ENCODE results near the gene PRSS58. TPM values are rescaled to one million over a fixed set of nuclear protein-coding genes. Genes with fewer than 3 reads are reported as not detected.

Gene PRSS58
- total and polyA plus RNA-seq, 2 of the 8 experiments (the other 6 are each of a cell fraction or from before 2014, with no cell fraction given), result not detected

DNA sequence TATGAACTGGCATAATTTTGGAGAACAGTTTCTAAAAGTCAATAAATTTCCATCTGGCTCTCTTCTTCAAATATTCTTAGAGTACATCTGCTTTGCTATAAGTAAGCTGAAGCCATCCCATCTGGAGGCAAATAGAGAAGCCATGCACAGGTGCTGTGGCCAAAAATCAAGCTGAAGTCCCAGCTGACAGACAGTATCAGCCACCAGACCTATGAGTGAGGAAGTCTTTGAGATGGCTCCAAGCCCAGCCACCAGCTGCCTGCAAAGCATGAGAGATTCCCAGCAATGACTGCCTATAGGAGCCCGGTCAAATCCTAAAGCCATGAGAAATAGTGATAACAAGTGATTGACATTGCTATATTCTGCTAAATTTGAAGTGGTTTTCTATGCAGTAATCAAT, 21.7 kb upstream of the PRSS58 start (continued):
- TF ChIP-seq, protein P1, sequence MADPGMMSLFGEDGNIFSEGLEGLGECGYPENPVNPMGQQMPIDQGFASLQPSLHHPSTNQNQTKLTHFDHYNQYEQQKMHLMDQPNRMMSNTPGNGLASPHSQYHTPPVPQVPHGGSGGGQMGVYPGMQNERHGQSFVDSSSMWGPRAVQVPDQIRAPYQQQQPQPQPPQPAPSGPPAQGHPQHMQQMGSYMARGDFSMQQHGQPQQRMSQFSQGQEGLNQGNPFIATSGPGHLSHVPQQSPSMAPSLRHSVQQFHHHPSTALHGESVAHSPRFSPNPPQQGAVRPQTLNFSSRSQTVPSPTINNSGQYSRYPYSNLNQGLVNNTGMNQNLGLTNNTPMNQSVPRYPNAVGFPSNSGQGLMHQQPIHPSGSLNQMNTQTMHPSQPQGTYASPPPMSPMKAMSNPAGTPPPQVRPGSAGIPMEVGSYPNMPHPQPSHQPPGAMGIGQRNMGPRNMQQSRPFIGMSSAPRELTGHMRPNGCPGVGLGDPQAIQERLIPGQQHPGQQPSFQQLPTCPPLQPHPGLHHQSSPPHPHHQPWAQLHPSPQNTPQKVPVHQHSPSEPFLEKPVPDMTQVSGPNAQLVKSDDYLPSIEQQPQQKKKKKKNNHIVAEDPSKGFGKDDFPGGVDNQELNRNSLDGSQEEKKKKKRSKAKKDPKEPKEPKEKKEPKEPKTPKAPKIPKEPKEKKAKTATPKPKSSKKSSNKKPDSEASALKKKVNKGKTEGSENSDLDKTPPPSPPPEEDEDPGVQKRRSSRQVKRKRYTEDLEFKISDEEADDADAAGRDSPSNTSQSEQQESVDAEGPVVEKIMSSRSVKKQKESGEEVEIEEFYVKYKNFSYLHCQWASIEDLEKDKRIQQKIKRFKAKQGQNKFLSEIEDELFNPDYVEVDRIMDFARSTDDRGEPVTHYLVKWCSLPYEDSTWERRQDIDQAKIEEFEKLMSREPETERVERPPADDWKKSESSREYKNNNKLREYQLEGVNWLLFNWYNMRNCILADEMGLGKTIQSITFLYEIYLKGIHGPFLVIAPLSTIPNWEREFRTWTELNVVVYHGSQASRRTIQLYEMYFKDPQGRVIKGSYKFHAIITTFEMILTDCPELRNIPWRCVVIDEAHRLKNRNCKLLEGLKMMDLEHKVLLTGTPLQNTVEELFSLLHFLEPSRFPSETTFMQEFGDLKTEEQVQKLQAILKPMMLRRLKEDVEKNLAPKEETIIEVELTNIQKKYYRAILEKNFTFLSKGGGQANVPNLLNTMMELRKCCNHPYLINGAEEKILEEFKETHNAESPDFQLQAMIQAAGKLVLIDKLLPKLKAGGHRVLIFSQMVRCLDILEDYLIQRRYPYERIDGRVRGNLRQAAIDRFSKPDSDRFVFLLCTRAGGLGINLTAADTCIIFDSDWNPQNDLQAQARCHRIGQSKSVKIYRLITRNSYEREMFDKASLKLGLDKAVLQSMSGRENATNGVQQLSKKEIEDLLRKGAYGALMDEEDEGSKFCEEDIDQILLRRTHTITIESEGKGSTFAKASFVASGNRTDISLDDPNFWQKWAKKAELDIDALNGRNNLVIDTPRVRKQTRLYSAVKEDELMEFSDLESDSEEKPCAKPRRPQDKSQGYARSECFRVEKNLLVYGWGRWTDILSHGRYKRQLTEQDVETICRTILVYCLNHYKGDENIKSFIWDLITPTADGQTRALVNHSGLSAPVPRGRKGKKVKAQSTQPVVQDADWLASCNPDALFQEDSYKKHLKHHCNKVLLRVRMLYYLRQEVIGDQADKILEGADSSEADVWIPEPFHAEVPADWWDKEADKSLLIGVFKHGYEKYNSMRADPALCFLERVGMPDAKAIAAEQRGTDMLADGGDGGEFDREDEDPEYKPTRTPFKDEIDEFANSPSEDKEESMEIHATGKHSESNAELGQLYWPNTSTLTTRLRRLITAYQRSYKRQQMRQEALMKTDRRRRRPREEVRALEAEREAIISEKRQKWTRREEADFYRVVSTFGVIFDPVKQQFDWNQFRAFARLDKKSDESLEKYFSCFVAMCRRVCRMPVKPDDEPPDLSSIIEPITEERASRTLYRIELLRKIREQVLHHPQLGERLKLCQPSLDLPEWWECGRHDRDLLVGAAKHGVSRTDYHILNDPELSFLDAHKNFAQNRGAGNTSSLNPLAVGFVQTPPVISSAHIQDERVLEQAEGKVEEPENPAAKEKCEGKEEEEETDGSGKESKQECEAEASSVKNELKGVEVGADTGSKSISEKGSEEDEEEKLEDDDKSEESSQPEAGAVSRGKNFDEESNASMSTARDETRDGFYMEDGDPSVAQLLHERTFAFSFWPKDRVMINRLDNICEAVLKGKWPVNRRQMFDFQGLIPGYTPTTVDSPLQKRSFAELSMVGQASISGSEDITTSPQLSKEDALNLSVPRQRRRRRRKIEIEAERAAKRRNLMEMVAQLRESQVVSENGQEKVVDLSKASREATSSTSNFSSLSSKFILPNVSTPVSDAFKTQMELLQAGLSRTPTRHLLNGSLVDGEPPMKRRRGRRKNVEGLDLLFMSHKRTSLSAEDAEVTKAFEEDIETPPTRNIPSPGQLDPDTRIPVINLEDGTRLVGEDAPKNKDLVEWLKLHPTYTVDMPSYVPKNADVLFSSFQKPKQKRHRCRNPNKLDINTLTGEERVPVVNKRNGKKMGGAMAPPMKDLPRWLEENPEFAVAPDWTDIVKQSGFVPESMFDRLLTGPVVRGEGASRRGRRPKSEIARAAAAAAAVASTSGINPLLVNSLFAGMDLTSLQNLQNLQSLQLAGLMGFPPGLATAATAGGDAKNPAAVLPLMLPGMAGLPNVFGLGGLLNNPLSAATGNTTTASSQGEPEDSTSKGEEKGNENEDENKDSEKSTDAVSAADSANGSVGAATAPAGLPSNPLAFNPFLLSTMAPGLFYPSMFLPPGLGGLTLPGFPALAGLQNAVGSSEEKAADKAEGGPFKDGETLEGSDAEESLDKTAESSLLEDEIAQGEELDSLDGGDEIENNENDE (IDR thresholded peaks at IDR 0.05; ENCODE audit: insufficient replicate concordance, low read length), result no peak
- TF ChIP-seq, protein P2, sequence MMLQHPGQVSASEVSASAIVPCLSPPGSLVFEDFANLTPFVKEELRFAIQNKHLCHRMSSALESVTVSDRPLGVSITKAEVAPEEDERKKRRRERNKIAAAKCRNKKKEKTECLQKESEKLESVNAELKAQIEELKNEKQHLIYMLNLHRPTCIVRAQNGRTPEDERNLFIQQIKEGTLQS (IDR thresholded peaks at IDR 0.05; ENCODE audit: insufficient read depth, low read depth, low read length), result no peak
- TF ChIP-seq HDAC2 (IDR thresholded peaks at IDR 0.05; ENCODE audit: borderline replicate concordance in 1 of 2, low read depth in 2 of 2, low read length in 2 of 2), result no peak
- TF ChIP-seq NANOG (IDR thresholded peaks at IDR 0.05; ENCODE audit: insufficient read depth, low read depth, low read length, poor library complexity, severe bottlenecking), result no peak
- no peak for TF ChIP-seq NRF1 (IDR thresholded peaks at IDR 0.05; ENCODE audit: low read depth, low read length)
- TF ChIP-seq RXRA (IDR thresholded peaks at IDR 0.05; ENCODE audit: insufficient read depth, low read depth, low read length), result no peak
- no peak for TF ChIP-seq RBBP5 (IDR thresholded peaks at IDR 0.05; ENCODE audit: borderline replicate concordance, low read depth, low read length)
